Panc1 (cell line): ENCODE results near the gene SLFN12L.

Experiments used
- POLR2AphosphoS5 ChIP-seq: IDR thresholded peaks from 2 replicates; pipeline ENCODE4 v1.6.1; 2012; ENCODE audit warnings: mild to moderate bottlenecking, low read depth, low read length, moderate library complexity
- TF ChIP-seq, protein P1 (sequence below): fragments of 450-650 bp; IDR thresholded peaks from 2 replicates; pipeline ENCODE4 v1.5.1; 2017; ENCODE audit warnings: mild to moderate bottlenecking

DNA sequence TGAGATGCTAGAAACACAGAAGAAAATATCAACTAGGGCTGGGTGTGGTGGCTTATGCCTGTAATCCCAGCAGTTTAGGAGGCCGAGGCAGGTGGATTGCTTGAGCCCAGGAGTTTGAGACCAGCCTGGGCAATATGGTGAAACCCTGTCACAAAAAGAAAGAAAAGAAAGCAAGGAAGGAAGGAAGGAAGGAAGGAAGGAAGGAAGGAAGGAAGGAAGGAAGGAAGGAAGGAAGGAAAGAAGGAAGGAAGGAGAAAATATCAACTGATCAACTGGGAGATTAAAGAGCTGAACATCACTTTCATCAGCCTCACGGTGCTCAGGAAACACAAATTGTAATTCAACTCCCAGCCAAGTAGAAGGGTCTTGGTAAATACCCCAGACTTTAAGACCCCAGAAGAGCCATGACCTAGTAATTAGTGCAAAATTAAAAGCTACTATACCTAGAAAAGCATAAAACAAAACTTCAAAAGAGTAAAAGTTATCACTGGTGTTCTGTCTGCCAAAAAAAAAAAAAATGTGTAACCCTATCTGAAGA, 61.1 kb downstream of the SLFN12L start:
- TF ChIP-seq, protein P1, sequence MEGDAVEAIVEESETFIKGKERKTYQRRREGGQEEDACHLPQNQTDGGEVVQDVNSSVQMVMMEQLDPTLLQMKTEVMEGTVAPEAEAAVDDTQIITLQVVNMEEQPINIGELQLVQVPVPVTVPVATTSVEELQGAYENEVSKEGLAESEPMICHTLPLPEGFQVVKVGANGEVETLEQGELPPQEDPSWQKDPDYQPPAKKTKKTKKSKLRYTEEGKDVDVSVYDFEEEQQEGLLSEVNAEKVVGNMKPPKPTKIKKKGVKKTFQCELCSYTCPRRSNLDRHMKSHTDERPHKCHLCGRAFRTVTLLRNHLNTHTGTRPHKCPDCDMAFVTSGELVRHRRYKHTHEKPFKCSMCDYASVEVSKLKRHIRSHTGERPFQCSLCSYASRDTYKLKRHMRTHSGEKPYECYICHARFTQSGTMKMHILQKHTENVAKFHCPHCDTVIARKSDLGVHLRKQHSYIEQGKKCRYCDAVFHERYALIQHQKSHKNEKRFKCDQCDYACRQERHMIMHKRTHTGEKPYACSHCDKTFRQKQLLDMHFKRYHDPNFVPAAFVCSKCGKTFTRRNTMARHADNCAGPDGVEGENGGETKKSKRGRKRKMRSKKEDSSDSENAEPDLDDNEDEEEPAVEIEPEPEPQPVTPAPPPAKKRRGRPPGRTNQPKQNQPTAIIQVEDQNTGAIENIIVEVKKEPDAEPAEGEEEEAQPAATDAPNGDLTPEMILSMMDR: no peak
- no peak for TF ChIP-seq POLR2AphosphoS5
